ENCODE measurements around the gene SMOC1. TPM values are rescaled to one million over a fixed set of nuclear protein-coding genes. Genes with fewer than 3 reads are reported as not detected.

The SMOC1 gene
- total RNA-seq, 3 donors from 2014 or later (not counting 1 experiment from before 2014, with no cell fraction given), result not detected

DNA sequence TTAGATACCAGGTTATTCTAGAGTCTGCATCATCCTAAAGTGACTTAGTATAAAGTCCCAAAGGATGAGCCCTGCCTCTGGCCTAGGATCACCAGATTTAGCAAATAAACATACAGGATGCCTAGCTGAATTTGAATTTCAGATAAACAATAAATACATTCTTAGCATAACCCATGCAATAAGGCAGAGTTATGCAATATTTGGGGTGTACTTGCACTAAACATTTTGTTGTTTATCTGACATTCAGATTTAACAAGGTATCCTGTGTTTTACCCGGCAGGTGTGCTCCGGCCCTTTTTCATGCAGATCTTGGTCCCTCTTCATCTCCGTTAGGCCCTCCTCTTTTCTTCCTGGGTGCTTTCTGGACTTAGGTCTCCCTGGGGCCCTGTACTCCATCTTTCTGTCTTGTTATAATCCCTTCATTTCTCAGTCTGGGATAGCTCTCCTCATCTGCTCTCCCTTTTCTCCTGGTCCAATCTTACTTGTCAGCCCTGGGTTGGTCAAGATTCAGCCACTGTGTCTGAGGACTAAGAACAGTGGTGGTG is 18.1 kb upstream of the SMOC1 start:
- Histone ChIP-seq H3K9me3 (ENCODE audit: control insufficient read depth, insufficient read depth, low read length) (no peaks in the 10 kb centered on the region), H3K27me3 (ENCODE audit: control insufficient read depth, insufficient read depth, low read length) (no peaks in the 10 kb centered on the region), H3K27ac (ENCODE audit: low read length) (no peak overlapping the region), H3K36me3 (ENCODE audit: control insufficient read depth, insufficient read depth, low read length) (no peaks in the 10 kb centered on the region), H3K4me1 (ENCODE audit: control insufficient read depth, insufficient read depth, low read length) (no peaks in the 10 kb centered on the region), H3K4me3 (ENCODE audit: low read length) (no peak overlapping the region)
- no peak for DNase-seq
- Mint-ChIP-seq H3K4me3 (no peak overlapping the region), H3K36me3 (no peaks in the 10 kb centered on the region), H3K4me1 (no peaks in the 10 kb centered on the region), H3K27ac (no peak overlapping the region), H3K9me3 (peaks cover 0 to 2% of the 10 kb centered on the region in 2 donors), H3K27me3 (ENCODE audit: low read depth in 2 of 2) (peaks cover 17 to 20% of the 10 kb centered on the region in 2 donors)
- intact Hi-C loops (cut with micrococcal nuclease), result no loop called here
- TF ChIP-seq, protein P1, sequence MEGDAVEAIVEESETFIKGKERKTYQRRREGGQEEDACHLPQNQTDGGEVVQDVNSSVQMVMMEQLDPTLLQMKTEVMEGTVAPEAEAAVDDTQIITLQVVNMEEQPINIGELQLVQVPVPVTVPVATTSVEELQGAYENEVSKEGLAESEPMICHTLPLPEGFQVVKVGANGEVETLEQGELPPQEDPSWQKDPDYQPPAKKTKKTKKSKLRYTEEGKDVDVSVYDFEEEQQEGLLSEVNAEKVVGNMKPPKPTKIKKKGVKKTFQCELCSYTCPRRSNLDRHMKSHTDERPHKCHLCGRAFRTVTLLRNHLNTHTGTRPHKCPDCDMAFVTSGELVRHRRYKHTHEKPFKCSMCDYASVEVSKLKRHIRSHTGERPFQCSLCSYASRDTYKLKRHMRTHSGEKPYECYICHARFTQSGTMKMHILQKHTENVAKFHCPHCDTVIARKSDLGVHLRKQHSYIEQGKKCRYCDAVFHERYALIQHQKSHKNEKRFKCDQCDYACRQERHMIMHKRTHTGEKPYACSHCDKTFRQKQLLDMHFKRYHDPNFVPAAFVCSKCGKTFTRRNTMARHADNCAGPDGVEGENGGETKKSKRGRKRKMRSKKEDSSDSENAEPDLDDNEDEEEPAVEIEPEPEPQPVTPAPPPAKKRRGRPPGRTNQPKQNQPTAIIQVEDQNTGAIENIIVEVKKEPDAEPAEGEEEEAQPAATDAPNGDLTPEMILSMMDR (IDR thresholded peaks at IDR 0.05), result no peak
- 93% methylated on average over 3 of the region's 3 CpGs for WGBS (ENCODE audit: insufficient coverage)
- no peak for ATAC-seq

GRCh38 chr14:69863083-69863482 is 16.1 kb upstream of the SMOC1 start:
- intact Hi-C loops (cut with micrococcal nuclease), result no loop called here
- Histone ChIP-seq H3K4me3 (ENCODE audit: low read length) (no peak overlapping the region), H3K27ac (ENCODE audit: low read length) (no peak overlapping the region), H3K4me1 (ENCODE audit: control insufficient read depth, insufficient read depth, low read length) (no peaks in the 10 kb centered on the region), H3K36me3 (ENCODE audit: control insufficient read depth, insufficient read depth, low read length) (no peaks in the 10 kb centered on the region), H3K27me3 (ENCODE audit: control insufficient read depth, insufficient read depth, low read length) (no peaks in the 10 kb centered on the region), H3K9me3 (ENCODE audit: control insufficient read depth, insufficient read depth, low read length) (no peaks in the 10 kb centered on the region)
- no peaks in the 10 kb centered on the region for H3K4me1 Mint-ChIP-seq
- DNase-seq, result no peak
- H3K27me3 Mint-ChIP-seq (ENCODE audit: low read depth in 2 of 2), result peaks cover 20 to 31% of the 10 kb centered on the region in 2 donors
- ATAC-seq, result no peak
- TF ChIP-seq, protein P1 (IDR thresholded peaks at IDR 0.05), result no peak
- peaks cover 0 to 2% of the 10 kb centered on the region in 2 donors for H3K9me3 Mint-ChIP-seq
- no peak overlapping the region for H3K4me3 Mint-ChIP-seq
- 84% methylated on average over 4 of the region's 4 CpGs for WGBS (ENCODE audit: insufficient coverage)
- H3K36me3 Mint-ChIP-seq, result no peaks in the 10 kb centered on the region
- H3K27ac Mint-ChIP-seq, result no peak overlapping the region

- peaks cover 20 to 38% of the 10 kb centered on the region in 2 donors for H3K27me3 Mint-ChIP-seq (ENCODE audit: low read depth in 2 of 2)
Measured at GRCh38 chr14:69865701-69866365, 13.4 kb upstream of the SMOC1 start.

More at GRCh38 chr14:69865701-69866365, 13.4 kb upstream of the SMOC1 start:
- peaks cover 0 to 2% of the 10 kb centered on the region in 2 donors for H3K9me3 Mint-ChIP-seq
- H3K36me3 Mint-ChIP-seq, result no peaks in the 10 kb centered on the region
- no peak overlapping the region for H3K4me3 Mint-ChIP-seq
- H3K27ac ChIP-seq (ENCODE audit: low read length), result no peak overlapping the region
- no peaks in the 10 kb centered on the region for H3K36me3 ChIP-seq (ENCODE audit: control insufficient read depth, insufficient read depth, low read length)
- no peak overlapping the region for H3K4me3 ChIP-seq (ENCODE audit: low read length)
- no peaks in the 10 kb centered on the region for H3K4me1 Mint-ChIP-seq
- H3K27me3 ChIP-seq (ENCODE audit: control insufficient read depth, insufficient read depth, low read length), result no peaks in the 10 kb centered on the region
- ATAC-seq (no peak), DNase-seq (no peak)
- TF ChIP-seq, protein P1 (IDR thresholded peaks at IDR 0.05), result no peak
- intact Hi-C loops (cut with micrococcal nuclease), result no loop called here
- no peaks in the 10 kb centered on the region for H3K9me3 ChIP-seq (ENCODE audit: control insufficient read depth, insufficient read depth, low read length)
- WGBS (ENCODE audit: insufficient coverage), result 86% methylated on average over 8 of the region's 8 CpGs
- H3K4me1 ChIP-seq (ENCODE audit: control insufficient read depth, insufficient read depth, low read length), result no peaks in the 10 kb centered on the region
- no peak overlapping the region for H3K27ac Mint-ChIP-seq
